Jurkat, Clone E6-1 (cell line): ENCODE measurements around the gene MITD1.
"Not testable (repeated sequence)": the region's sequence is repeated elsewhere in the genome, so short reads cannot be mapped to it uniquely, and the experiment has no call there.

Experiments used
- DNase-seq: peaks from one replicate; pipeline ENCODE4 v3.0.0-alpha.2; 2011; ENCODE audit warnings: low read depth, low spot score
- H3K4me3 ChIP-seq: 2 replicates; pipeline ENCODE4 v1.5.1; 2011; ENCODE audit warnings: mild to moderate bottlenecking, low read length, control low read depth, moderate library complexity

Gene MITD1

GRCh38 chr2:99158599-99158998 is 22.3 kb downstream of the MITD1 start:
- no peak overlapping the region for H3K4me3 ChIP-seq
- DNase-seq = no peak

DNA sequence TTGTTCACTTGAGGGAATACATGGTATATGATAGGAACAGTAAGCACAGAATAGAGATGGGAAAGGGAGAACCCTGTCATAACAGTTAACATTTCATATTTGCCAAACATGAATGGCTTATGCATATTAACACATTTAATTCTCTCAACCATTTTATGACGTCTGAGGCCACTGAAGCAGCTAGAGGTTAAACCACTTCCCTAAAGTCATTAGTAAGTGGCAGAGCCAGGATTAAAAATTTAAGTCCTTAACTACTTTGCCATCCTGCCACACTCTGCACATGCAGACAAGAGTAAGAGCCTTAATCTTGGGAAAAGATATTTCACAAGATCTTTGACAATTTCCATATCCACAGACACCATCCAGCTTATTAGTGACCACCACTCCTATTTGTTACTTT is 24.0 kb downstream of the MITD1 start:
- no peak overlapping the region for H3K4me3 ChIP-seq
- DNase-seq = no peak

DNA sequence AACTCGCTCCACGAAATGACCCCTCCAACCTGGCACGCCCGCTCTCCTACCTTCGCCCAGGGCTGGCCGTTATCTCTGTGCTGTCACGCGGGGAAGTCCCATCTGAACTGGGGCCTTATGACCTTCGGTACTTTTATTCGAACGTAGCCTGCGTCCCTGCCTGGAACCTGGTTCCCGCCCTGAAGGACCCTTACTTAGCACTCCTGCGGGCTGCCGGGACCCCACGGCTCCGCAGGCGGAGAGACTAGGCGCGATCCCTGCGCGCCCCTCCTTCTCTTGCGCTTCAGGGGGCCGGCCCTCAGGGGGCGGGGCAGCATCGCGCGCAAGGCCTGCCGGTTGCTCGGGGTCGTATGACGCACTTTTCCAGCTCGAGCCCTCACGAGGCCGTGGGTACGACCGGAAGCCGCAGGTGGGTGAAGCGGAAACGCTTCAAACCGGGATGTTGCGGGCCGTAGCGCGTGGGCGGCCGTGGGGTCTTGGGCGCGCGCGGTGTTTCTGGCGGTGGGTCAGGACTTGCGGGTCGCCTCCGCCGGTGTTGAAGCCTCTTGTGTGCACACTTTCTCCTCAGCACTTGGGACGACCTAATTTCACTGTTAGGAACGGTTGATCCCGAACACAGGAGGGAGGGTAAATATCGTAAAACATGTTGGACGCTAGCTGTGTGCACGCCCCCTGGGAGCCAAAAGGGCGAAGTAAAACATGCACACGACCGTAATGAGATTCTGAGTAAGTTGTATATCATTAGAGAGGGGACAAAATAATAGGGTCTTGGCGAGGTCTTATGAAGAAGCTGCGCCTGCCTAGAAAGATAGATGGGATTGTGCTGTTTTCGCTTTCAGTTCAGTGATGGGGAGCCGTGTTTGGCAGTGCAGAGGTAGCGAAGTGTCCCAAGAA is 26.0 kb downstream of the MITD1 start, which contains the start of the genes LIPT1 and TSGA10:
Gene LIPT1 (plus strand): TSS at position 325 of the 894 bp plus-strand sequence. CDS start 6,991 bp downstream, outside the sequence.
Gene TSGA10 (minus strand): TSS at position 300 of the 894 bp plus-strand sequence. CDS start 45,503 bp downstream, outside the sequence.
- peak within 1 kb of the TSS; percentile 89 for H3K4me3 ChIP-seq
- DNase-seq = peak; percentile 92

DNA sequence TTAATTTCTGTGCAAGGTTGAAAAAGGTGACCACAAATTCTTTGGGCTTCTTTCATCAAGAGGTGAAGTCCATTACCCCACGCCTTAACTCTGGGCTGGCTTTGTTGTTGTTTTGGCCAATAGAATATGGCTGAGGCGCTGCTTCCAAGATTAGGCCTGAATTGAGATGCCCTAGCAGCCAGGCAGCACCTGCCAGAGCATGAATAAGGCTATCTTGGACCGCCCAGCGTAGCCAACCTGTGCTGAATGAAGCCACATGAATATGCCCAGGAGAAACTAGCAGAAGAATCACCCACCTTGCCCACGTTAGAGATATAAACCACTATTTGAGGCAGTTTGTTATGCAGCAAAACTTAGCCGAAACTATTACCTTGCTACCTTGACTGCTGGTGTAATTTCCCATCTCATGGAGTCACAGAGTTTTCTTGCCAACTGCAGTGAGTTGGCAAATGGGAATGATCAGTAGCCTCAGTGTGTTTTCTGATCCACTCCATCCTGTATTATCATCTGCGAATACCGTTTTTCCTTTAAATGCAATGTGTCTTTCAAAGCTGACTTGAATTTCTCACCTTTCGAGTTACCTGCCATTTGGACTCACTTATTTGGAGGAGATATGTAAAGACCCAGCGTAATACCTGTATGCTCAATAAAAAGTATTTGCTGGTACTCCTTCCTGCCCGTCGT is 26.8 kb downstream of the MITD1 start:
- no peak for DNase-seq
- peak overlapping the region; percentile 89 for H3K4me3 ChIP-seq

DNA sequence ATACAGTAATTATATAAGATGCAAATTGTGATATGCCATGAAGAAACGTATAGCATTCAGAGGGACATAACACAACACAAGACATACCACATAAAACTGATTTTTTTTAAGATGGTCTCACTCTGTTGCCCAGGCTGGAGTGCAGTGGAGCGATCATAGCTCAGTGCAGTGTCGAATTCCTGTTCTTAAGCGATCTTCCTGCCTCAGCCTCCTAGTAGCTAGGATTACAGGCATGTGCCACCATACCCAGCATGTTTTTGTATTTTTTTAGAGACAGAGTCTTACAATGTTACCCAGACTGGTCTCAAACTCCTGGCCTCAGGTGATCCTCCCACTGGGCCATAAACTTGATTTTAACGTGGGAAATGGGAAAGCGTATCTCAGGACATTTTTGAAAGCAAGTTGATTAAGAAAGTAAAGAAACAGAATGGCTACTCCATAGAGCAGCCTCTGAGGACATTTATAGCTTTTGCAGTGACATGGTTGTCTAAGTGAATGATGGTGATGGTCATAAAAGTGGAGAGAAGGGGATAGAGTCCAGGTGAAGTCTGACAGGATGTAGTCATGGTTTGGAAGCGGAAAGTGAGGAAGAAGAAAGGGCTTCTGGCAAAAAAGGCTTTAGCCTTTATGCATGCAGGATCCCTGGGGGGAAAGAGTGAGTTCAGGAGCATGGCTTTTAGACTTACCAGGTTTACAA is 28.5 kb downstream of the MITD1 start:
- no peak overlapping the region for H3K4me3 ChIP-seq

GRCh38 chr2:99150706-99151105 is 30.2 kb downstream of the MITD1 start:
- H3K4me3 ChIP-seq = no peak overlapping the region
- no peak for DNase-seq

More for the DNA sequence above, 28.5 kb downstream of the MITD1 start:
- DNase-seq = no peak

DNA sequence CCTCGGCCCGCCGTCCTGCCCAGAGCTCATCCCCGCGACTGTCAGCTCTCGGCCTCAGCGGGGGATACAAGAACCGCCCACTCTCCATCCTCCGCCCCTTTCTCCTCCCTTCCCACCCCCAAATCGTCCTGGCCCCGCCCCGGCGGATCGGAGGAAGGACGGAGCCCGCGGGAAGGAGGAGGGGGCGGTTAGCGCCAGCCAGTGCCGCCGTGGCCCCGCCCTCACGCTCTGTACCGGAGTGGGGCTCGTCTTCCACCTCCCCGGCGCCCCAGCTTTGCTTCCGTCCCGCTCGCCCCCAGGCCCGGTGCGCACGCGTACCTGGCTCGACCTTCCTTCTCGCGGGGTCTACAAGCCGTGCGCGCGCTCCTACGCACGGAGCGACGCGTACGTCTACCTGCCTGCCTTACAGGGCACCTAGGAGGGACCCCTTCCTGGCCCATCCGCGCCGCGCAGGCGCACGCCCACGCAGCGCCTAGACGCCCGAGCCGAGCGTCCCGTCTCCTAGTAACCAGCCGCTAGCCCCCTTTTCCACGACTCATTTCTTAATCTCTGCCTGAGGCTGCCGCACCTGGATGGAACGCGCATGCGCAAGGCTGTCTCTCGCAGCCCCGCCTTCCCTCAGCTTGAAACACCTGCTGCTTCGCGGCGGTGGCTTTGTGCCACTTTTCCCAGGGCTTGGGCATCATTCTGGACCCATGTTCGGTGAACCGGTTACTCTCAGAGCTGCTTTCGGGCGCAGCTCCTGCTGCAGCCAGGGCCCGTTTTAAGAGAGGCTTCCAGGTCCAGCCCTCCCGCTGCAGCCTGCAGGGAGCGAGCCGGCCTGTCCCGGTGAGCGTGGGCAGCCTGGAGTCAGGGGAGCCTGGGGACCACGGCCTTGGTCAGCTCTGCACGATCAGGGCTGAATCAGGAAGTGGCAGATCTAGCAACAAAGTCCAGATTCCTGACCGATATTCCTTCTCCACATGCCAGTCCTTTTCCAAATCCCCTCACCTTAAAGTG is 39.4 kb downstream of the MITD1 start, which contains the start of gene C2orf15:
Gene C2orf15 (plus strand): TSS at position 598 of the 999 bp plus-strand sequence. CDS start 8,852 bp downstream, outside the sequence.
- DNase-seq = peak; percentile 91

DNA sequence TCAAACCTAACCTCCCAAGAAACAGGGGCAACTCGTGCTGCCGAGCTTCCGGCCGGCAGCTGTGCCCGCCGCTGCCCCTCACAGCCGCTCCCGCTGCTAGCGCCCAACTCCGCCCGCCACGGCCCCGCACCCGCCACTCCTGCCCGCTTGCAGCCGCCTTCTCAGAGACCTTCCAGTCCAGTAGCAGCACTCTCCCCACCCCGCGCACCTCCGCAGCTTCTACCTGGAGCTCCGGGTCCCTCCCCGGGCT is 40.1 kb downstream of the MITD1 start:
- DNase-seq = no peak

More for the DNA sequence above, 39.4 kb downstream of the MITD1 start, which contains the start of gene C2orf15:
- H3K4me3 ChIP-seq = peak within 1 kb of the TSS; percentile 57

GRCh38 chr2:99140056-99140859 is 40.6 kb downstream of the MITD1 start:
- H3K4me3 ChIP-seq = peak overlapping the region; percentile 57
- DNase-seq = no peak

More for the DNA sequence above, 40.1 kb downstream of the MITD1 start:
- peak overlapping the region; percentile 57 for H3K4me3 ChIP-seq

DNA sequence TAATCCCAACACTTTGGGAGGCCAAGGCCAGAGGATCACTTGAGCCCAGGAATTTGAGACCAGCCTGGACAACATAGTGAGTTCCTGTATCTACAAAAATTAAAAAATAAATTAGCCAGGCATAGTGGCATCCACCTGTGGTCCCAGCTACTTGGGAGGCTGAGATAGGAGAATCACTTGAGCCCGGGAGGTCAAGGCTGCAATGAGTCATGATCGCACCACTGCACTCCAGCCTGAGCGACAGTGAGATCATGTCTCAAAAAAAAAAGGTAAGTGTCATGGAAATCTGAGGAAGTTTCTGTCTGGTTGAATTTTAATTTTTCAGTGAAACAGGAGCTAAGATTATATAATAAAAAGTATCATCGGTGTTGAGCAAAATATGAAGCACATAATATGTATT is 41.9 kb downstream of the MITD1 start:
- no peak for DNase-seq
- no peak overlapping the region for H3K4me3 ChIP-seq

DNA sequence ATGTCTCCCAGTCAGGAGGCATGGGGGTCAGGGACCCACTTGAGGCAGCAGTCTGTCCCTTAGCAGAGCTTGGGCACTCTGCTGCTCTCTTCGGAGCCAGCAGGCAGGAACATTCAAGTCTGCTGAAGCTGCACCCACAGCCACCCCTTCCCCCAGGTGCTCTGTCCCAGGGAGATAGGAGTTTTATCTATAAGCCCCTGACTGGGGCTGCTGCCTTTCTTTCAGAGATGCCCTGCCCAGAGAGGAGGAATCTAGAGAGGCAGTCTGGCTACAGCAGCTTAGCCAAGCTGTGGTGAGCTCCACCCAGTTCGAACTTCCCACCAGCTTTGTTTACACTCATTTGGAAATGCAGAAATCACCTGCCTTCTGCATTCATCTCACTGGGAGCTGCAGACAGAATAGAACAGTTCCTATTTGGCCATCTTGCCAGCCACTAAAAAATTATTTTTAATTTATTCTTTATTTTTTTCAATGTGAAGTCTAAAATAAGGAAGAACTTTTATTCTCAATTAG is 45.8 kb downstream of the MITD1 start:
- not testable (repeated sequence) for DNase-seq

GRCh38 chr2:99127981-99128380 is 52.9 kb downstream of the MITD1 start:
- no peak overlapping the region for H3K4me3 ChIP-seq
- no peak for DNase-seq

More for the DNA sequence above, 45.8 kb downstream of the MITD1 start:
- H3K4me3 ChIP-seq = not testable (repeated sequence)
